Ovary (tissue), 3 donors: ENCODE measurements around the gene KCNIP3.

ENCODE experiments used
- CTCF ChIP-seq, 3 donors: fragments of 450-650 bp in 2 of 3; fragments of 200-600 bp in 1 of 3; IDR thresholded peaks; one replicate each; pipeline versions ENCODE4 v1.5.1 to v1.8.0; 2016 to 2022; ENCODE audit warnings: antibody characterized with exemption in 3 of 3, mild to moderate bottlenecking in 1 of 3
- EP300 ChIP-seq: sonication (generic); formaldehyde crosslinking; IDR thresholded peaks from one replicate; pipeline ENCODE4 v1.6.1; 2017; ENCODE audit warnings: antibody characterized with exemption
- donor health status: DM: no; HTN: no; CAD: no.

- TF ChIP-seq CTCF (IDR thresholded peaks at IDR 0.05) (no peak), EP300 (no peak)
Observed at GRCh38 chr2:95306336-95306895, 9.3 kb downstream of the KCNIP3 start.
